Neural crest cell (in vitro differentiated cells): Measurements from ENCODE around the gene TMEM131L. TPM values are rescaled to one million over a fixed set of nuclear protein-coding genes. Genes with fewer than 3 reads are reported as not detected.
A peak's percentile ranks its signal among the peaks of the same experiment; 100 is the strongest.

Source experiments
- DNase-seq: peaks from one replicate; pipeline ENCODE4 v3.0.0; 2021; ENCODE audit warnings: low read depth, mixed read lengths, low spot score
- H3K27ac Mint-ChIP-seq: one replicate; pipeline ENCODE4 v1.8.0; 2021; ENCODE audit warnings: mild to moderate bottlenecking, mixed read lengths; ENCODE audit not compliant: unreplicated experiment
- H3K27me3 Mint-ChIP-seq: 2 replicates; pipeline ENCODE4 v1.8.0; 2021; ENCODE audit warnings: low read depth, mild to moderate bottlenecking, mixed read lengths
- H3K36me3 Mint-ChIP-seq: 2 replicates; pipeline ENCODE4 v1.8.0; 2021; ENCODE audit warnings: low read depth, mild to moderate bottlenecking, mixed read lengths
- H3K4me1 Mint-ChIP-seq: 2 replicates; pipeline ENCODE4 v1.8.0; 2021; ENCODE audit warnings: mixed read lengths
- H3K4me3 Mint-ChIP-seq: one replicate; pipeline ENCODE4 v1.8.0; 2021; ENCODE audit warnings: mild to moderate bottlenecking, mixed read lengths
- H3K9me3 Mint-ChIP-seq: 2 replicates; pipeline ENCODE4 v1.8.0; 2021; ENCODE audit warnings: mixed read lengths
- CTCF ChIP-seq: fragments of 200-600 bp; sonication (generic); conservative IDR thresholded peaks from 2 replicates; pipeline ENCODE4 v1.5.0; 2021; ENCODE audit warnings: antibody characterized with exemption, mild to moderate bottlenecking
- total RNA-seq: library from RNA; stranded (reverse); gene quantifications from 2 replicates; pipeline ENCODE4 v1.2.1, GENCODE V29; 2021

Gene TMEM131L
- total RNA-seq, 1 donor from 2014 or later, result 36.1 TPM

DNA sequence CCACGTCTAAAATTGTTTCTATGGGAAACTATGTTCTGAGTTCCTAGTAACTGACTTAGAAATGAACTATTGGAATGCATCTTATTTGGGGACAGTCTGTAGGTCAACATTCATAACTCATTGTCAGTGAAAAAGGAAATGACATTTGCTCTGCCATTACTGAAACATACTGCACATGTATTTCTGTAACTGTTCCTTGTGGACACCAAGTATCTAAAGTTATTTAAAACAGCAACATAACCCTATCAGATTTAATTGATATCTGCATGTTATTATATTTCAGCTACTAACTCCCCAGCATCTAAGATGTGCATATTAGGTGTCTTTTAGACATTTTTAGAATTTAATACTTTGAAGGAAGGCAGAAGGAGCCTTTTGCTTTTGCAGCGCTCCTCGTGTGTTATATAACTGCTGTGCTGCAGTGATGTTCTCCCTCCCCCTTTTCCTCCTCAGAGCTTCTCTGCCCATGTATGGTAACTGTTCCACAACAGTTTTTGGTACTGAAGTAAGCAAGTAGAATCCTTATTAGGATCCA lies 37.2 kb upstream of the TMEM131L start:
- no peaks in the 10 kb centered on the region for H3K27me3 Mint-ChIP-seq
- no peak for DNase-seq
- no peak overlapping the region for H3K4me3 Mint-ChIP-seq
- no peaks in the 10 kb centered on the region for H3K36me3 Mint-ChIP-seq
- H3K9me3 Mint-ChIP-seq, result no peaks in the 10 kb centered on the region
- H3K4me1 Mint-ChIP-seq, result peaks cover 10% of the 10 kb centered on the region
- H3K27ac Mint-ChIP-seq, result no peak overlapping the region
- no peak for TF ChIP-seq CTCF

GRCh38 chr4:153432965-153433753 lies 33.0 kb upstream of the TMEM131L start:
- no peaks in the 10 kb centered on the region for H3K27me3 Mint-ChIP-seq
- H3K4me1 Mint-ChIP-seq, result peaks cover 10% of the 10 kb centered on the region
- H3K4me3 Mint-ChIP-seq, result no peak overlapping the region
- no peak for DNase-seq
- H3K9me3 Mint-ChIP-seq, result no peaks in the 10 kb centered on the region
- no peak overlapping the region for H3K27ac Mint-ChIP-seq
- H3K36me3 Mint-ChIP-seq, result no peaks in the 10 kb centered on the region
- TF ChIP-seq CTCF, result peak; percentile 51

- Mint-ChIP-seq H3K27me3 (no peaks in the 10 kb centered on the region), H3K9me3 (no peaks in the 10 kb centered on the region), H3K4me1 (peaks cover 10% of the 10 kb centered on the region)
Measured at GRCh38 chr4:153433754-153434105, 32.4 kb upstream of the TMEM131L start.

GRCh38 chr4:153434190-153434589 lies 32.0 kb upstream of the TMEM131L start:
- Mint-ChIP-seq H3K36me3 (no peaks in the 10 kb centered on the region), H3K4me3 (no peak overlapping the region), H3K27ac (peak overlapping the region; percentile 48), H3K9me3 (no peaks in the 10 kb centered on the region), H3K4me1 (peaks cover 5% of the 10 kb centered on the region), H3K27me3 (no peaks in the 10 kb centered on the region)
- DNase-seq, result no peak
- no peak for TF ChIP-seq CTCF

More at GRCh38 chr4:153433754-153434105, 32.4 kb upstream of the TMEM131L start:
- H3K27ac Mint-ChIP-seq, result no peak overlapping the region
- no peak for TF ChIP-seq CTCF
- no peaks in the 10 kb centered on the region for H3K36me3 Mint-ChIP-seq
- no peak for DNase-seq
- H3K4me3 Mint-ChIP-seq, result no peak overlapping the region

- Mint-ChIP-seq H3K4me1 (no peaks in the 10 kb centered on the region), H3K4me3 (no peak overlapping the region), H3K36me3 (no peaks in the 10 kb centered on the region), H3K27ac (no peak overlapping the region), H3K27me3 (no peaks in the 10 kb centered on the region), H3K9me3 (no peaks in the 10 kb centered on the region)
- no peak for TF ChIP-seq CTCF
- no peak for DNase-seq
Measured at GRCh38 chr4:153438916-153439756, 27.0 kb upstream of the TMEM131L start.
